IMR-90 (cell line): Measurements from ENCODE around the gene PIK3C3. TPM values are rescaled to one million over a fixed set of nuclear protein-coding genes. Genes with fewer than 3 reads are reported as not detected.

Source experiments
- ATAC-seq: fragments of 200-7000 bp; cut with Tn5 transposase; 2 replicates; pipeline ENCODE4 v1.9.1; 2020; ENCODE audit warnings: low read depth, mild to moderate bottlenecking, moderate library complexity
- BruUV-seq: library from RNA; stranded (reverse); fragments of 400-500 nt; replicated peaks from 2 replicates; lab custom pipeline; 2021; lab: Mats Ljungman, UMichigan
- CTCF ChIA-PET: fragments of 300-600 bp; formaldehyde crosslinking; extraction: SDS; loops from one replicate; lab custom pipeline; 2021; ENCODE audit warnings: antibody characterized with exemption; lab: Yijun Ruan, JAX
- POLR2A ChIA-PET: fragments of 300-600 bp; sonication (Branson Sonifier 250); formaldehyde crosslinking; loops from one replicate; lab custom pipeline; 2022; ENCODE audit warnings: antibody characterized with exemption; ENCODE audit not compliant: unreplicated experiment; lab: Charles Lee
- DNase-seq: peaks from one replicate; pipeline ENCODE4 v3.0.0; 2013
- H2AFZ ChIP-seq: replicated peaks from 2 replicates; pipeline ENCODE3; 2013; ENCODE audit warnings: low read length, mild to moderate bottlenecking; ENCODE audit not compliant: poor library complexity
- H2AK5ac ChIP-seq: 2 replicates; pipeline ENCODE4 v1.6.1; 2013; ENCODE audit warnings: low read depth, low read length, inconsistent platforms
- H2AK9ac ChIP-seq: replicated peaks from 2 replicates; pipeline ENCODE3; 2013; ENCODE audit warnings: mild to moderate bottlenecking, low read depth, low read length, moderate library complexity; ENCODE audit not compliant: poor library complexity
- H2BK120ac ChIP-seq: 2 replicates; pipeline ENCODE4 v1.6.1; 2013; ENCODE audit warnings: low read depth, low read length, inconsistent platforms
- H2BK15ac ChIP-seq: 3 replicates; pipeline ENCODE4 v1.6.1; 2013; ENCODE audit warnings: low read depth, low read length, inconsistent platforms
- H2BK20ac ChIP-seq: 2 replicates; pipeline ENCODE4 v1.6.1; 2013; ENCODE audit warnings: low read depth, mild to moderate bottlenecking, inconsistent platforms, low read length, moderate library complexity
- H2BK5ac ChIP-seq: 2 replicates; pipeline ENCODE4 v1.6.1; 2013; ENCODE audit warnings: mild to moderate bottlenecking, low read depth, low read length, inconsistent platforms; ENCODE audit not compliant: poor library complexity, severe bottlenecking
- H3K14ac ChIP-seq: replicated peaks from 2 replicates; pipeline ENCODE4 v1.6.1; 2013; ENCODE audit warnings: low read depth, low read length, inconsistent platforms
- H3K18ac ChIP-seq: 2 replicates; pipeline ENCODE4 v1.6.1; 2013; ENCODE audit warnings: low read depth, low read length, control low read depth
- H3K23ac ChIP-seq: 2 replicates; pipeline ENCODE4 v1.6.1; 2013; ENCODE audit warnings: low read depth, low read length, inconsistent platforms
- H3K27ac ChIP-seq: 2 replicates; pipeline ENCODE4 v1.5.1; 2013; ENCODE audit warnings: mild to moderate bottlenecking, control low read depth, low read length; ENCODE audit not compliant: insufficient read depth
- H3K27me3 ChIP-seq: 2 replicates; pipeline ENCODE4 v1.6.1; 2013; ENCODE audit warnings: low read length; ENCODE audit not compliant: control insufficient read depth, insufficient read depth
- H3K36me3 ChIP-seq: 2 replicates; pipeline ENCODE4 v1.6.1; 2013; ENCODE audit warnings: low read length, mixed read lengths; ENCODE audit not compliant: control insufficient read depth, insufficient read depth
- H3K4ac ChIP-seq: 2 replicates; pipeline ENCODE4 v1.6.1; 2013; ENCODE audit warnings: low read depth, low read length, inconsistent platforms
- H3K4me1 ChIP-seq: 2 replicates; pipeline ENCODE4 v1.6.1; 2013; ENCODE audit warnings: low read length, mixed read lengths; ENCODE audit not compliant: control insufficient read depth, insufficient read depth
- H3K4me2 ChIP-seq: 2 replicates; pipeline ENCODE4 v1.6.1; 2013; ENCODE audit warnings: low read depth, mild to moderate bottlenecking, control low read depth, low read length, moderate library complexity
- H3K4me3 ChIP-seq: 2 replicates; pipeline ENCODE4 v1.5.1; 2013; ENCODE audit warnings: low read depth, mild to moderate bottlenecking, control low read depth, low read length, moderate library complexity; ENCODE audit not compliant: insufficient read depth
- H3K56ac ChIP-seq: 2 replicates; pipeline ENCODE4 v1.6.1; 2013; ENCODE audit warnings: low read length, inconsistent platforms; ENCODE audit not compliant: insufficient read depth; ENCODE audit errors: extremely low read depth
- H3K79me1 ChIP-seq, 2 experiments: 2 replicates each; pipeline ENCODE4 v1.6.1; 2013; ENCODE audit warnings: low read length in 2 of 2, inconsistent platforms in 1 of 2, low read depth in 1 of 2
- H3K9ac ChIP-seq: 2 replicates; pipeline ENCODE4 v1.6.1; 2013; ENCODE audit warnings: low read depth, low read length, control low read depth
- H3K9me1 ChIP-seq: 2 replicates; pipeline ENCODE4 v1.6.1; 2013; ENCODE audit warnings: low read length, inconsistent platforms; ENCODE audit not compliant: insufficient read depth
- H3K9me3 ChIP-seq: 2 replicates; pipeline ENCODE4 v1.6.1; 2013; ENCODE audit warnings: low read length; ENCODE audit not compliant: control insufficient read depth, insufficient read depth
- H4K20me1 ChIP-seq: 2 replicates; pipeline ENCODE4 v1.6.1; 2013; ENCODE audit warnings: low read length, inconsistent platforms; ENCODE audit not compliant: insufficient read depth
- H4K5ac ChIP-seq: 2 replicates; pipeline ENCODE4 v1.6.1; 2013; ENCODE audit warnings: mild to moderate bottlenecking, low read depth, low read length, control low read depth
- H4K8ac ChIP-seq, 2 experiments: 2 replicates each; pipeline ENCODE4 v1.6.1; 2013; ENCODE audit warnings: low read depth in 2 of 2, low read length in 2 of 2, control low read depth in 1 of 2, inconsistent platforms in 1 of 2
- H4K91ac ChIP-seq: 2 replicates; pipeline ENCODE4 v1.6.1; 2013; ENCODE audit warnings: low read depth, low read length, inconsistent platforms; ENCODE audit not compliant: insufficient read depth
- CTCF ChIP-seq: conservative IDR thresholded peaks from 2 replicates; pipeline ENCODE4 v1.5.1; 2012; ENCODE audit warnings: mild to moderate bottlenecking, low read depth, low read length, improper control_type of control experiment
- NFE2L2 ChIP-seq: fragments of 150-350 bp; IDR thresholded peaks from 2 replicates; pipeline ENCODE4 v1.6.1; 2016; ENCODE audit warnings: low read depth, mild to moderate bottlenecking, low read length
- SMC3 ChIP-seq: fragments of 150-350 bp; IDR thresholded peaks from 2 replicates; pipeline ENCODE4 v1.6.1; 2016; ENCODE audit warnings: low read depth, mild to moderate bottlenecking, antibody characterized with exemption, low read length, moderate library complexity
- WGBS, 2 experiments: methylation state at CpG; one replicate each; pipeline versions ENCODE4 v1.1.5 to v1.1.7; 2013; ENCODE audit warnings: missing lambda C conversion rate in 2 of 2; ENCODE audit not compliant: insufficient read length in 1 of 2; ENCODE audit errors: extremely low coverage in 2 of 2; 5-methylcytosine and 5-hydroxymethylcytosine counted together
- dilution Hi-C: fragments of 300-500 bp; cut with HindIII; formaldehyde crosslinking; loops from one replicate; pipeline ENCODE4 v1.14.3; 2018; ENCODE audit warnings: low sequenced_read_pairs; ENCODE audit not compliant: unreplicated experiment
- in situ Hi-C: fragments of 300-500 bp; cut with MboI; formaldehyde crosslinking; loops from 3 replicates; pipeline ENCODE4 v1.14.3; 2019; ENCODE audit warnings: low sequenced_read_pairs, inconsistent platforms, mixed read lengths
- intact Hi-C: fragments of 100-400 bp; cut with micrococcal nuclease; formaldehyde crosslinking; loops from 2 replicates; pipeline ENCODE4 v1.10.0; 2022
- polyA plus RNA-seq, 3 experiments: library from polyadenylated mRNA; depleted of rRNA; stranded (reverse); fragments of >200 nt; gene quantifications; 2 replicates each; pipeline ENCODE4 v1.2.3, GENCODE V29; 2012; ENCODE audit warnings: low replicate concordance in 1 of 3
- total RNA-seq: library from RNA; depleted of rRNA; stranded (reverse); fragments of >200 nt; gene quantifications from 2 replicates; pipeline ENCODE4 v1.2.3, GENCODE V29; 2012

Gene PIK3C3
- total and polyA plus RNA-seq, 2 of the 4 experiments (the other 2 are of a cell fraction) = 41.2 to 57.2 TPM

GRCh38 chr18:41959045-41959444, 4.0 kb downstream of the PIK3C3 start:
- in situ Hi-C loops = no loop called here
- intact Hi-C loops = no loop called here

More at GRCh38 chr18:41959045-41959444, 4.0 kb downstream of the PIK3C3 start:
- no peak overlapping the region for H3K9ac ChIP-seq
- H2AFZ ChIP-seq = no peak overlapping the region
- peaks cover 18% of the 10 kb centered on the region for H3K36me3 ChIP-seq
- ChIA-PET POLR2A (no interaction called here), CTCF (no interaction called here)
- no peak overlapping the region for H2AK5ac ChIP-seq
- no peak overlapping the region for H3K56ac ChIP-seq
- H3K27ac ChIP-seq = no peak overlapping the region
- TF ChIP-seq SMC3 (no peak), CTCF (no peak), NFE2L2 (peak; percentile 63; the same call in 1 of the 2 replicates)
- no peak overlapping the region for H4K8ac ChIP-seq
- H3K4me2 ChIP-seq = no peak overlapping the region
- no peak overlapping the region for H3K4ac ChIP-seq
- H2BK5ac ChIP-seq = no peak overlapping the region
- H3K9me3 ChIP-seq = no peaks in the 10 kb centered on the region
- H3K9me1 ChIP-seq = 0 out of 2 replicates have a peak, but pooled peaks cover 5% of the 10 kb centered on the region
- dilution Hi-C loops = no loop called here
- no peaks in the 10 kb centered on the region; the same call in 1 of the 2 replicates for H3K4me1 ChIP-seq
- no peak overlapping the region for H3K14ac ChIP-seq
- peaks cover 10 to 30% of the 10 kb centered on the region in 2 experiments for H3K79me1 ChIP-seq
- no peak for ATAC-seq
- no peak overlapping the region for H3K23ac ChIP-seq
- no peak overlapping the region for H4K5ac ChIP-seq
- 100% methylated on average over 1 of the region's 1 CpG; no CpG with 5 or more reads in 1 of the 2 experiments for WGBS, 2 experiments
- H3K4me3 ChIP-seq = no peak overlapping the region
- no peak overlapping the region for H2BK120ac ChIP-seq
- peaks cover 3% of the 10 kb centered on the region; the same call in 1 of the 2 replicates for H4K20me1 ChIP-seq
- H3K18ac ChIP-seq = no peak overlapping the region
- H4K91ac ChIP-seq = no peak overlapping the region
- no peaks in the 10 kb centered on the region for H3K27me3 ChIP-seq
- no TSS peak for BruUV-seq
- H2BK15ac ChIP-seq = no peak overlapping the region
- no peak overlapping the region for H2BK20ac ChIP-seq
- no peak for DNase-seq
- H2AK9ac ChIP-seq = no peak overlapping the region
